ENCODE data around the gene C10orf90.

C10orf90 gene

DNA sequence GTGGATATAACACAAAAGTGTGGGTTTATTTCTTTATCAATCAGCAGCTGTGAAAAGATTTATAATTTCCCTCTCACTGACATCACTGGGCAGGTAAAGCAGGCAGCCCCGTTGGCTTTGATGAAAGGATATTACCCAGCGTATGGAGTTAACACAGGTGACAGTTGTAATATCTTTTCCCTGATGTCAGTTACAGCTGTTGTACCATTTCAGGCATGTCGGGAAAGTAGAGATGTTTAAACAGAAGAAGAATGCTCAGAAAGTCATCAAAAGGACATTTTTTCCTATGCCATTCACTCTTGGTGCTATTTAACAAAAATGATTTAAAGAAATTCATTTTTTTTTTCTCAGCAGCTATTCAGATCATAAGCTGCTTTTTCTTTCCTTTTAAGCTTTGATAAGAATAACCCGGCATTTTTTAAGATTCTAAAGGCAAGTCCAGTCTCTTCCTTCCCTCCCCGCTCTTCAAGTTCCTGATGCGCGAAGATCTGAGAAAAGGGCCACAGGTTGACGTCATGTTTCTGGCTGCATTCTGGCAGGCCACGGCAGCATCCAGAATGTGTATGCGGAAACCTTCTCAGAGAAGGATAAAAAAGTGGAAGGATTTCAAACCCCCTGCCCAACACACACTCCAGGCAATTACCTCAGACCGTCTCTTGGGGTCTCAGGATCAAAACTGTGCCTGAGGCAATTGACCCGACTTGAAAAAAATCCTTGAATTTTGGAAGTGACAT is 249.8 kb downstream of the C10orf90 start:
- no peak for DNase-seq

GRCh38 chr10:126417220-126417825 is 253.2 kb downstream of the C10orf90 start:
- no peak for DNase-seq

DNA sequence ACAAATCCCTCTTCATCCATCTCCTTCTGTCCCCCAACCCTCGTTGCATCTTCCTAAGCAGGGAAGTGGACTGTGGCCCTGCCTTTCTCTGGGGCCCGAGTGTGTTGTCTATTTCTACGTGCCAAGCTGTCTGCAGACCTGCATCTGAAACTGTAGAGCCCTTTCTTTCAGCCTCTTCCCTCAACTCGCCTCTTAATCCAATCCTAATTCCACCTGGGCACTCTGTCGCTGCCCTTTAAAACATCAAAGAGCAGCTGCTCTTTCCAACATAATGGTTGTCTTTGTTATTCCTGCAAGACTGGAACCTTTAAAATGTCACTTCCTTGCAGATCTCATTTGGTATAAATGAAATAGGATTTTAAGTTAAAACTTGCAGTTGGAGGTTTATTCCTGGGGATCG is 260.7 kb downstream of the C10orf90 start:
- no peak for DNase-seq

DNA sequence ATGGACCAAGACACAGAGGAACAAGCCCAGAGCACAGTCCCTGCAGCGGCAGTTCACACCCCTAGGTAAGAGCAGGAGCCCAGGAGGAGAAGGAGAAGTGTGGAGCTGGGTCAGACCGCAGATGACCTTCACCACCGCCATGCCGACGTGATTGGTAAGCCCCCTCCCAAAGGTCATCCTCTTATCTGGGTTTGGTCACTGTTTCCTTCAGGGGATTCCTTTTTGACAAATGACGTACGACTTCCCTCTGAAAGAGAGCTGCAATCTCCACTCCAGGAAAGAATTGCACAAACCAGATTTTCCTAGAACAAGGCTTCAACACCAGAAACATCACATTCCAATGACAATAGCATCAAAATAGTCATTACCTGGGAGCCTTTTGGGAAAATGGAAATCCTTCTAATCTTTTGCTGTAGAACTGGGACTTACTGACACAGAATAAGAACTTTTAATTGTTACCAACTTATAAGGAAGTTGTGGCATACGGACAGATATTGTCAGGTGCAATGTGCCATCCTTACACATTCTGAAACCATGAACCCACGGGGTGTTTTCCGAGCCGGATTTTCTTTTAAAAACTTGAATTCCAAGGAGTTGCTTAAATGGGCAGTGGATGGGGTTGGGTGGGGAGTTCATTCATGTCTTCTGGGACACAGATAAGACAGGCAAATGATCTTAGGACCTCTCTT is 261.4 kb downstream of the C10orf90 start:
- no peak for DNase-seq

DNA sequence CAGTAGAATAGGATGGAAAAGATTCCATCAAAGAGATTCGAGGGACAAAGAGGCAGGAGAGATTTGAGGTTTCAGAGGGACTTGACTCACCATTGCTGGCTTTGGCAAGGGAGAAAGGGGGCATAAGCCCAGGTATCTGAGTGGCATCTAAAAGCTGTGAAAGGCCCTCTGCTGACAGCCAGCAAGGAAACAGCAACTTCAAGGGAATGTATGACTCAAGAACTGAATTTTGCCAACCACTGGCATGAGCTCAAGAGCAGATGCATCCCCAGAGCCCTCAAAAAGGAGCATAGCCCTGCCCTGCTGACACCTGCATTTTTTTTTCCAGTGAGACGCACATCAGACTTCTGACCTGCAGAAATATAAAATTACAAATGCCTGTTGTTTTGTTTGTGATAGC is 262.7 kb downstream of the C10orf90 start:
- DNase-seq = no peak

GRCh38 chr10:126405239-126405775 is 265.2 kb downstream of the C10orf90 start:
- DNase-seq = no peak

GRCh38 chr10:126402721-126403695 is 267.5 kb downstream of the C10orf90 start:
- no peak for DNase-seq

DNA sequence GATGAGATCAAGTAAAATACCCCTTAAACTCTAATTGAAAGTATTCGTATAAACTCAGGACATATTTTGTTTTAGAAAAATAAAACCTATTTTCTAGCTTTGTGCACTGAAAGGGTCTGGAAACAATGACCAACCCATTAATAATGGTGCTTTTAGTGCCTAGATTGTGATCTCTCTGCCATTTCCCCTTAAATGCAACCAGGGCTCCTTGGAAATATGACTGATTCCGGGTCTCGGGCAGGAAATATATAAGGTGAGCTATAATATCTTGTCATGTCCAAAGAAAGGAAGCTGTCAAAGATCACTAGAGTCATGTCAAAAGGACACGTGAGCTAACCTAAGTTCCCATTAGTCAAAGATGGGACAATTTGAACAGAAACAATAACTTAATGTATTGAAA is 269.9 kb downstream of the C10orf90 start:
- DNase-seq = no peak

- no peak for DNase-seq
Observed at GRCh38 chr10:126398924-126399323, 271.6 kb downstream of the C10orf90 start.

DNA sequence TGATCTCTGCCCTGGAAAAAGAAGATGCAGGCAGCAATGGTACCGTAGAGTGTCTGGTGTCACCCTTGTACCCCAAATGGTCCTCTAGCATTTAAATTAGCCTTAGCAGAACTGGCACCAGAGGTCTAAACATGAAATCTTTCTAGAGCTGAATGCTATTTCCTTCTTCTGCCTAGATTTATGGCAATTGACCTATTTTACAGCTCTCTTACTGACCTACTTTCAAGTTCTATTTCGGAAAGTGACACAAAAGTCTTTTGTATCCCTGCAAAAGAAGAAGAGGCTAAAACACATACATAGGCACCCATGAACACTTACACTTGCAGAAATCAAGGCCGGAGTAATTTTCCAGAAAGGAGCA is 272.1 kb downstream of the C10orf90 start:
- DNase-seq = no peak

GRCh38 chr10:126397640-126398382 is 272.7 kb downstream of the C10orf90 start:
- no peak for DNase-seq

GRCh38 chr10:126397156-126397555 is 273.3 kb downstream of the C10orf90 start:
- no peak for DNase-seq

- DNase-seq = no peak
Observed at GRCh38 chr10:126394948-126395347, 275.5 kb downstream of the C10orf90 start.

GRCh38 chr10:126393076-126393475 is 277.4 kb downstream of the C10orf90 start:
- no peak for DNase-seq

DNA sequence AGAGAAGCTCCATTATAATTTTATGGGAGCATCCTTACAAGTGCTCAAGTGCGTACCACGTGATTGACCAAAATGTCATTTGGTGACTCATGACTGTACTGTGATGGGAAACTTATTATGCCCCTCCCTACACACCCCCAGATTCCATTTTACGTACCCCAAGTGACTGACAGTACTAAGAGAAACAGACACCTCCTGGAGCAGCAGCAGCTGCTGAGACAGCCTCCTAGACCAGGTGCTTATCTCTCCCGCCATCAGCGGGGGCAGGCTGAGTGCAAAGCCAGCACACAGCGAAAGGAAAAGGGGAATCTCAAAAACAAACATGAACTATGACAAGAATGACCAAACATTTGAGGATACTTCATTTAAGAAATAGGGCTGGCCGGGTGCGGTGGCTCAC is 278.0 kb downstream of the C10orf90 start:
- DNase-seq = peak; percentile 9

DNA sequence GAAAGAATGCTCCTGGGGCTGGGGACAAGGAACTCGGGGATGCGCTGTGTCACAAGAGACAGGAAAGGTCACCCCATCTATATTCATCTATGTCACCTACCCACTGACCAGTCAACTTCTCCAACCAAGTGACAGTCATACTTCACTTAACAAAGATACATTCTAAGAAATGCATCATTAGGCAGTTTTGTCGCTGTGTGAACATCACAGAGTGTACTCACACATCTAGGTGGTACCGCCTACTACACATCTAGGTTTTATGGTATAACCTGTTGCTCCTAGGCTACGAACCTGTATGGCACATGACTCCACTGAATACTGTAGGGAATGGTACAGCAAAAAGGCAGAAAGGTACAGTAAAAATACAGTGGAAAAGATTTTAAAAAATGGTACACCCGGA is 278.4 kb downstream of the C10orf90 start:
- DNase-seq = no peak

GRCh38 chr10:126391192-126391885 is 279.2 kb downstream of the C10orf90 start:
- DNase-seq = no peak

GRCh38 chr10:126390324-126390723 is 280.2 kb downstream of the C10orf90 start:
- DNase-seq = no peak

- DNase-seq = peak; percentile 26
Observed at GRCh38 chr10:126387931-126388911, 282.3 kb downstream of the C10orf90 start, which contains the start of gene ADAM12. TSS of gene ADAM12 (minus strand) at chr10:126388477. CDS start at chr10:126388145, 332 bp downstream.
